Renal pelvis (tissue), 4 donors: ENCODE results near the gene SNAP91. TPM values are rescaled to one million over a fixed set of nuclear protein-coding genes. Genes with fewer than 3 reads are reported as not detected.
A peak's percentile ranks its signal among the peaks of the same experiment; 100 is the strongest.
"Not testable (repeated sequence)": the region's sequence is repeated elsewhere in the genome, so short reads cannot be mapped to it uniquely, and the experiment has no call there.

Experiments used
- DNase-seq: peaks from one replicate; pipeline ENCODE4 v3.0.0-alpha.2; 2013
- polyA plus RNA-seq, 3 donors: library from polyadenylated mRNA; unstranded; fragments of 120-200 nt; gene quantifications; one replicate each; pipeline ENCODE4 v1.2.1, GENCODE V29; 2013; ENCODE audit not compliant: insufficient read length in 3 of 3

SNAP91 gene
- polyA plus RNA-seq, 3 donors = 0.24 to 0.94 (median 0.63) TPM

DNA sequence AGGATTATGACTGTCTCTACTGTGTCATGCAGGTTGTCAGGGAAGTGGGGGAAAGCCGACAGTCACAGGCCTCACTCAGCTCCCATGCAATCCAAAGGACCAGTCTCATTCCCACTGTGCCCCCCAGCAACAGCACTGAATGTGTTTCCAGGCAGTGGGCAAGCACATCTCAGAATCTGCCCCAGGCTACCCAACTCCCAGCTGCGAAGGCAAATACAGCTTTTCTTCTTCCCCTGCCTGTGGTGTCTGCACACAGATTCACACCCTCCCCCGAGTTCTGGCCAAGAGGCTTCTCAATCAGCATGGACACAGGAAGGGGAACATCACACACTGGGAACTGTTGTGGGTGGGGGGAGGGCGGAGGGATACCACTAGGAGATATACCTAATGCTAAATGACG, 75.3 kb downstream of the SNAP91 start:
- DNase-seq = no peak

DNA sequence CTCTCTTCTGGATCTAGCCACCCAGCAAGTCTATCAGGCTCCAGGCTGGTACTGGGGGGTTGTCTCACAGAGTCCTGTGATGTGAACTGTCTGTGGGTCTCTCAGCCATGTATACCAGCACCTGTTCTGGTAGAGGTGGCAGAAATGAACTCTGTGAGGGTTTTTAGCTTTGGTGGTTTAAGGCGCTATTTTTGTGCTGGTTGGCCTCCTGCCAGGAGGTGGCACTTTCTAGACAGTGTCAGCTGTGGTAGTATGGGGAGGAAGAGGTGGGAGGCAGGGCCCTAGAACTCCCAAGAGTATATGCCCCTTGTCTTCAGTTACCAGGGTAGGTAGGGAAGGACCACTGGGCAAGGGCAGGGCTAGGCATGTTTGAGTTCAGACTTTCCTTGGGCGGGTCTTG, 75.8 kb downstream of the SNAP91 start:
- no peak for DNase-seq

DNA sequence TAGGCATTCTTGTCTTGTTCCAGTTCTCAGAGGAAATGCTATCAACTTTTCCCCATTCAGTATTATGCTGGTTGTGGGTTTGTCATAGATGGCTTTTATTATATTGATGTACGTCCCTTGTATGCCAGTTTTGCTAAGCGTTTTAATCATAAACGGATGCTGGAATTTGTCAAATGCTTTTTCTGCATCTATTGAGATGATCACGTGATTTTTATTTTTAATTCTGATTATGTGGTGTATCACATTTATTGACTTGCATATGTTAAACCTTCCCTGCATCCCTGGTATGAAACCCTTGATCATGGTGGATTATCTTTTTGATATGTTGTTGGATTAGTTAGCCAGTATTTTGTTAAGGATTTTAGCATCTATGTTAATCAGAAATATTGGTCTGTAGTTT, 79.0 kb downstream of the SNAP91 start:
- not testable (repeated sequence) for DNase-seq

DNA sequence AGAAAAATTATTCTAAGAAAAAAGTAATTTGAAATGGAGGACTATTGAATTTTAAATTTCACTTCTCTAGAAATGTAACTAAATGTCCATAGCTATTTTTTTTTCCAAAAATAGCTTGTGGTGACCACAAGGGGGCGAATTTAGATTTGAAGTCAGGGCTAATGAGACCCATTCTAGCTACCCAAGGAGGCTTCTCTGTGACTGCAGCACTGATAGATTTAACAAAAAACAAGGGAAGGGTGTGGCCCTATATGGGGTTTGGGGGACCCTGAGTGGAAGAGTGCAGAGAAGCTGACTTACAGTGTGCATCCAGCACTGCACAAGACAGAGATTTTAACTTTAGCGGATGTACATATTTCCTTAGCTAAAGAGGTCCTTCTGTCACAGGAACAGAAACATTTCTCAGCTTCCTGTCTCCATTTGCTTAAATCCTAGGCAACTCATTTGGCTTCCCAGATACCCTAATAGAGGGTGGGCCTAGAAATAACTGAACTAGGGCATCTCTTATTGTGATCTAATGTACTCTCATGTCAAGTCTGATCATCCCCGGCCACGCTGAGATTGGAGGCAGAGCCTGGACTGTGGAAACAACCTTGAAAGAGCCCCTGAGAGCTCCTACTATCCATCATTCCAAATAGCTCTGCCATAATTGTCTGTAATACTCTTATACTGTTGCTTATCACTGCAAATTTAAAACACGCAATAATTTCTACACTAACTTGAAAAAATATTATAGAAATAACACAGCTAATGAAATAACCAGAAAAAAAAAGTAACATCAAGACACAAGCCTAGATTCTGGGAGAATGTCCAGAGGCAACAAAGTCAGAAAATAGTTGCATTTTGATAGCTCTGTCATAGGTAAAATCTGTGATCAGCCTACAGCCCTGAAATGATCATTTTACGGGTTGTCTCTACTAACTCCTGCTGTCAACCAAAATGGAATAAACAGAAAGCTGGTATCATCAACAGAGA, 93.6 kb downstream of the SNAP91 start:
- peak; percentile 19 for DNase-seq

DNA sequence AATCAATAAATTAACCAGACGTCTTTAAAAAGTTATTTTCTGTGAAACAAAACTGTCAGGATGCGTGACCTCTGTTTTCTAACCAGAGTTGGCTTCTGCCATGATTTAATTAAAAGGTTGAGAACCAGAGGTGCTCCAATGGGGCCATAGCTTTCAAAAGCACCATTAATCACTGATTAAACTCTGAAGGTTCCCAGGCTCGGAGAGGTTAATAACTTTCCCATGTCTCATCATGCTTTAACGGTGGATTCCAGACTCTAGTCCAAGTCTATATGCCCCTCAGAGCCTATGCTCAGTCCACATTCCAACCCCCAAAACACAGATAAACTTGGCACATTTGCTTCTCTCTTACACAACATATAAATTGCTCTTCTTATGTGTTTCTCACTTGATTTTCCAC, 95.5 kb downstream of the SNAP91 start:
- DNase-seq = no peak

DNA sequence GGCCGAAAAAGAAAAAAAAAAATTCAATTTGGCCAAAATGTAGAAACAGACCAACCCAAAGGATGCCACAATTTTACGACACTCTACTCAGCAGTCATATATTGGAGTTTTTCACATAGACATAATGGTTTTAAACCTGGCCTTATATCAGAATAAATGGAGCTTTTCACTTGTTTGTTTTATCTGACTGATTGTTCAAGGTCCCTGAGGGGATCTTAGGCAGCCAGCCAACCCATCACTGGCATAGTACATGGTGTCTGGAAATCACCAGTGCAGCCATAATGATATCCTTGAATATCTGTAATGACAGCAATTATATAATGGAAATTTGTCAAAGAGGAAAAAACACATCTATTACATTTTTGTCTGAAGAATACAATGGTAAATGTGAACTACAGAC, 99.7 kb downstream of the SNAP91 start:
- DNase-seq = no peak

DNA sequence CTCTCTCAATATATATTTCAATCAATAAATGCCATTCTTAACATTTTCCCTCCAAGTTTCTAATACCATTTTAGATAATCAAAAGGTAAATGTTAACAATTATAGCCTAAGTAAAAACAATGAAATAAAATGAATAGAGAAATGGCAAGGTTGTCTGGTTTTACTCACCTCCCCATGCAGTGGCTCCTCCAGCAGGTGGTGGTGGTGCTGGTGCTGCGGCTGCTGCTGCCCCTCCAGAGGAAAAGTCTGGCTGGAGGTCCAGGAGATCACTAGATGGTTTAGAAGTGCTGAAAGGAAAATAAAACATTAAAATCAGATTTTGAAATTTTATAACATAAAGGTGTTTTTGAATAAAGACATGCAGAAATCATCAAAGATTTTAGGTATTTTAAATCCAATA, 103.4 kb downstream of the SNAP91 start:
- no peak for DNase-seq

DNA sequence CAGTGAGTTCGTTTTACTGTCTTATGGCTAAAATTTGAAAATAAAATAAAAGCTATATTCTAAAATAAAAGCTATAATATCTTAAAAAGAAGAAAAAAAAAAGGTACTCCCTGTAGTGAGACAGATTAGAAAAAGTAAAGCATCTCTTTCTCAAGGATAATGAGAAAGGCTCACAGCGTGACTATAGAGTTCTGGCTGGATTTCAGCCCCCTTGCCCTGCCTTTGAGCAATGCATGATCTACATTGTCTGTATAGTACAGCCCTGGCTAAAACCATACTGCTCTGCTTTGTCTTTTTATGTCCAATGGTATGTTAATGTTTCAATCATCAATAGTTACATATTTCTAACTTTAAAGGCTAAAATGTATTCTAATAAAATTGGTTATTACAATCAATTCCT, 105.3 kb downstream of the SNAP91 start:
- no peak for DNase-seq

DNA sequence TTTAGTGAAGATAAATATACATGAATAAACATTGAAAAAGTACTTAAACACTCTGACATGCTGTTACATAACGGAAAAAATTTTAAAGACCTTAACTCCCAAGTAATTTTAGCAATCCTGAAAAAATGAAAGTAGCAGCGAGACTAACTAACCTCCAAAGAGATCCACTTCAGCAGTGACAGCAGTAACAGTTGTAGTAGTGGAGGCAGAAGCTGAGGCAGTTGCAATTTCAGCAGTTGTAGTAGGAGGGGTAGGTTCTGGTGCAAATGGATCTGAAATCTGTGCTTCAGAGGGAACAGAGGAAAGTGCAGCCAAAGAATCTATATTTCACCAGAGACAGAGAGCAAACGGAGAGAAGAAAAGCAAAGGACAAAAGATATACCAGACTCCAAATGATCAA, 107.8 kb downstream of the SNAP91 start:
- DNase-seq = no peak

DNA sequence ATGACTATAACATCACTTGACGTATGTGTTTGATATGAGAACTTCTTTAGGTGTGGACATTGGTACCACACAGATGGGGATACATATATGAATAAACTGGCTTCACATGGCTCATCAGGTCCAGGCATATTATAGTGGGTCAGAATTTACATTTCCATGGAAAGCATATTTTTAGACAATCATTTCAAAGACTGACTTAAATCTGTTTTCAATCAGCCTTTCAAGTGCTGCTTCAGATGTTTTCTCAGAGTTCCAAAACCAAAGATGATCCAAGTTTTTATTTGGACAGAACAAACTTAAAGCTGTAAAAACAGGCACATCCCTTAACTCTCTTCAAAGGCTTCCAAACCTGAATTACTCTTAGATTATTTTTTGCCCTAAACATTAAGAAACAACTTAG, 108.4 kb downstream of the SNAP91 start:
- DNase-seq = no peak

DNA sequence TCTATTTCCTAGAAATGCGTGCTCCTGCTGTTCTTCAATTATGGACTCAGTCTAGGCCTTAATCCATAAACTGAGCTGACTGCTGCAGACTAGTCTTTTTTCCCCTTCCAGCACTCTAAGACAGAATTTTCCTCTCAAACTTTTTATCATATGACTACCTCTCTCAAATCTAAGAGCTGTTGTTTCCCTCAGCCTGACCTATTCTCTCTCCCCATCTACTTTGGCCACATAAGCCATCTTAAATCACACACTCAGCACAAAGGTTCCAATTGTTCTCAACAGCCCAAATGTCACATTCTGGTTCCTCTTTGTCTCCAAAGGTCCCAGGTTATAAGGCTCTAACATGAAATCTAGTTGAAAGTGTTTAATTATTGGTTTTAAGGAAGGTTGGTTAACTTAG, 111.4 kb downstream of the SNAP91 start:
- no peak for DNase-seq

DNA sequence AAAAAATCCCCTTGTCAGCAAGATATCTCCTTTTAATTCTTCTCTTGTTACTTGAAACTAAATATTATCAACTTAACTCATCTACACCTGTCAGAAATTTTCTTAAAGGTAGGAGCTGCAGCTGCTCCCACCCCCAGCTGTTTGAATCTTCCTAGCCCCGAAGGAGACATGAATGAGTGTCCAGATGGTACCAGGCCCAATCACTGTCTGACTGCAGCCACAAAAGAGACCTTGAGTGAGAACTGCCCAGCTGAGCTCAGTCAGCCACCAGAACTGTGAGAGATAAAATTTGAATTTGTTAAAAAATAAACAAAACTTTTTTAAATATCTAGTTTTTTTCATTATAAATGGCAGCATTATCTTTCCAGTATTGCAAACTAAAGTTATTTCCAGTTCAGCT, 111.8 kb downstream of the SNAP91 start:
- no peak for DNase-seq

DNA sequence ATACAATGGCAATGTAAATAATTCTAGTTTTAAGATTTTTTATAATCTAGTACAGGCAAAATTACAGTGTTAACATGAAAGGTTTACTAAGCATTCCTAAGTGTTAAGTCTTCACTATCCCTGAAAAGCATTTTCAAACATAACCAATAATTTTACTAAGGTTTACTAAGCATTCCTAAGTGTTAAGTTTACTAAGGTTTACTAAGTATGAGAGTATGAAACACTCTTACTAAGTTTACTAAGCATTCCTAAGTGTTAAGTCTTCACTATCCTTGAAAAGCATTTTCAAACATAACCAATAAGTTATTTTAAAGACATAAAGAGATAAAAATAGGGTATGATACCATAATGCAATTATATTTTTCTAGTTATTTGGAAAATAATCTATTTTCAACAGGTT, 114.0 kb downstream of the SNAP91 start:
- DNase-seq = no peak

DNA sequence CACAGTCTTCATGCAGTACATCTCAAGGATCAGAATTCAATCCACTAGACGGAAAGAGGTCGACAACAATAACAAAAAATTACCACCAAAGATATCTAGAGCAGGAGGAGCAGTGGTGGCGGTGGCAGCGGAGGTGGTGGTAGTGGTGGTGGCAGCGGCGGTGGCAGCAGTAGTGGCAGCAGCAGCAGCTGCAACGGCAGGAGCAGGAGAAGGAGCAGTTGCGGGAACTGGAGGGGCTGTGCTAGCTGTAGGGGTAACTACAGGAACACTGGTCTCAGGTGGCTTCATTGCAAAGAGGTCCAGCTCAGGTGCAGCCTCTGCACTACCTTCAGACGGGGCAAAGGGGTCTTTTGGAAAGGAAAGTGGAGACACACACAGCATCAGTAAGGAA, 115.5 kb downstream of the SNAP91 start:
- DNase-seq = no peak

DNA sequence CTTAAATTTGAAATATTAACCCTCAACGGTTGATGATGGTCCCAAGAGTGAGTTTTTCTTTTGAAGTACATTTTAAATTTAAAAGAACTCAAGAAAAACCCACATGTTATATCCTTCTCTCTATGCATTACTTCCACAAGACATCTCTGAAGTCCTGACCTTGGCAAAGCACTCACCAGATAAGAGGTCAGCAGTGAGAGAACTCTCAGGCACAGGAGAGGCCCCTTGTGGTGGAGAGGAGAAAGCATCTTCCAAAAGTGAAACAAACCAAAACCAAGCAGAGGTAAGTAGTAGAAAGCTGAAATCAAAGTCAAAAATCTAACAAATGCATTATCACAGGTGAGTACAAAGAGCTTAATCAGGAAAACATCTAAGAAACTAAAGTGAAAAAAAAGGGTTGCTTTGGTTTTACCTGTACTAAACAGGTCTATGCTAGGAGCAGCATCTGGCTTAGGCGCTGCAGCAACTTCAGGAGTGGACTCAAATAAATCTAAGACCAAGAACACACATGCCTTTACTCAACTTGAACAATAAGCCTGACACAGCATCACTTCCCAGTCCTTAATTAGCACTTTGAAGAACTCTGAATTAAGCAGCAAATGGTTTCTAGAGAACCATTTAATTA, 116.0 kb downstream of the SNAP91 start:
- DNase-seq = no peak

DNA sequence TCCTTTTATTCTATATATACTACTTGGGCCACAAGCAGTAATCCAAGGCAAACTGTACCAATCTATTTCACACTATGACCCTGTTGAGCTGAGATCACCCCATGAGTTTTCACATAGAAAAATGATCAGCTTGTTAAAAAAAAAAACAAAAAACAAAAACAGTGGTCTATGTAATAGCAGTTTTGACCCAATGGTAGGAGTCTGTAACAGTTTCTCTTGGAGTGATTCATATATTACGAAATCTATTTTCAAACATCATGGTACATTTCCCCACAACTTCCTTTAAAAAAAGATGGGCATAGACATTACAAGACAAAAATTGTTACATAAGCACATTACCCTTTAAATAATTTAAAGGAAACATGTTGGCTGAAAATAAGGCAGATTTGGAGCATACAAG, 118.5 kb downstream of the SNAP91 start:
- no peak for DNase-seq

DNA sequence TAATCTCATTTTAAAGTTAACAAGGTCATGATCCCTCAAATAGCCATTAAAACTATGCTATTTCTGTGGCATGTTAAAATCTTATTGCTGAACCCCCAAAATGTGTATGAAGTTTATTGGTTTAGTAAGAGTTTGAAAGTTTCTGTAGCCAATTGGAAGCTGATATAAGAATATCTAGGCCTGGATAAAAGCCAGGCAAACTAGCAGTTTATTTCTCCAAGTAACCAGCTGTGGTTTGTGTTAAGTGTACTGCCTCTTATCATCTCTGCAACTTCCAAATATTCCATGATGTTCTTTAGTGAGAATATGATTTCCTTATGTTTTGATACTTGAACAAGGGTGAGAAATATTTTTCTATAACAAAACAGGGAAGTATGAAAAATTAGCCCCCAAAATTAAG, 119.8 kb downstream of the SNAP91 start:
- DNase-seq = no peak

DNA sequence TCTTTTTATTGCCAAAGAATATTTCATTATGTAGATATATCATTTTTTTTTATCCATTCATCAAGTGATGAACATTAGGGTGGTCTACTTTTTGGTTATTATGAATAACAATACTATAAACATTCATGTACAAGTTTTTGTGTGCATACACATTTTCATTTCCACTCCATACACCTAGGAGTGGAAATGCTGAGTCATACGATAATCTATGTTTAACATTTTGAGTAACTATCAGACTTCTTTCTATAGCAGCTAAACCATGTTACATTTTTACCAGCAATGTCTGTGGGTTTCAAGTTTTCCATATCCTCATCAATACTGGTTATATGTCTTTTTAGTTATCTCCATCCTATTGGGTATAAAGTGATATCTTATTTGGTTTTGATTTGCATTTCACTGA, 130.8 kb downstream of the SNAP91 start:
- DNase-seq = no peak

DNA sequence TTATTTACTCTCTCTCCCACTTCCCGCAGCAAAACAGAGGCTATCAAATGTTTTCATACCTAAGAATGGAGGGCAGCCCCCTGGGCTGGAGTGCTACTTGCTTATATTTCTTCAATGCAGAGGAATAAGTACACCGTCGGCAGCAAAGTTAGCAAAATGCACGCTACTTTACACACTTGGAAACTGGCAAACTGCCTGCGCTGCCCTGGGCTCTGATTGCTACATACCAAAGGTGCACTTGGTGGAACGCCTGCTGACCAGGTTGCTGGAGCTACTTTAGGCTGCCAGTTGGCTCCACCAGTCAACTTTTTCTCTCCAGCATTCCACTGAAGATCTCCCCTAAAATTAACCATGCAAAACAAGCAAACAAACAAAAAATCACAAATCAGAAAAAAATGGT, 134.1 kb downstream of the SNAP91 start:
- DNase-seq = peak; percentile 28

DNA sequence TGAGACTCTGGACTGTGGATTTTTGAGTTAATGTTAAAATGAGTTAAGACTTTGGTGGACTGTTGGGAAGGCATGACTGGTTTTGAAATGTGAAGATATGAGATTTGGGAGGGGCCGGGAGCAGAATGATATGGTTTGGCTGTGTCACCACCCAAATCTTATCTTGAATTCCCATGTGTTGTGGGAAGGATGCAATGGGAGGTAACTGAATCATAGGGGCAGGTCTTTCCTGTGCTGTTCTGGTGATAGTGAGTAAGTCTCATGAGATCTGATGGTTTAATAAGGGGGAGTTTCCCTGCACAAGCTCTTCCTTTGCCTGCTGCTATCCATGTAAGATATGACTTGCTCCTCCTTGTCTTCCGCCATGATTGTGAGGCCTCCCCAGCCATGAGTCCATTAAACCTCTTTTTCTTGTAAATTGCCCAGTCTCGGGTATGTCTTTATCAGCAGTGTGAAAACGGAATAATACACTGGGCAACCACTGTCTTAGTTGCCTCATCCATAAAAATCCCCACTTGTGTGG, 137.2 kb downstream of the SNAP91 start:
- DNase-seq = not testable (repeated sequence)

DNA sequence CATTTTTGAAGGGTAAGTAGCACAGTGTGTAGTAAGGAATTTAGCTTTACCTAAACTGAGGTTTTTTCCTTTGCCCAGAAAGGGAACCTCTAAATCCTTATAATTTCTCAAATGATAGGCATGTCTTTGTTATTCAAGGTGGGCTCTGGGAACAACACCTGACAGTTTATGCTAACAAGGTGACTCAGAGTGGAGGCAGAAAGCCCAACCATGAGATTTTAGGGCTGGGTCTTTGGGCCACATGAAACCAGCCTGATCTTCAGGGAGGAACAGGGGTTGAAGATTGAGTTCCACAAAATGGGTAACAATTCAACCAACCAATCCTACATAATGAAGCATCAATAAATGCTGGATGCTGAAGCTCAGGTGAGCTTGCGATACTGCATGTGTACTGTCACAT, 149.9 kb downstream of the SNAP91 start:
- DNase-seq = no peak

DNA sequence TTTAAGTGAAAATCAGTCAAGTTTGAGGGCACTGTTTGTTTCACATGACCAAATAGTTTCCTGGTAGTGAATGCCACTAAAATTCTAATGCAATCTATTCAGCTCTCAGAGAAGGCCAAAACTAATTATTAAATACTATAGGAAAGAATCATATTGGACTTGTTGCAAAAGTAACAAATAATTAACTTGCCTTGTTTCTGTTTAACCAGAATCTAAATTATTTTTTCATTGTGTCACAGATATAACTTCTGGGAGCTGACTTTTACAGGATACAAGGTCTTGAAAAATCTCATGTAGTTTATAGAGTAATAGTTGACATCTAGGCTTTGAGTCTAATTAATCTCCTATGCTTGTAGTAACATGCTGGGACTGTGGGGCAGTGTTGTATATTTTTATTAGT, 152.0 kb downstream of the SNAP91 start:
- no peak for DNase-seq

DNA sequence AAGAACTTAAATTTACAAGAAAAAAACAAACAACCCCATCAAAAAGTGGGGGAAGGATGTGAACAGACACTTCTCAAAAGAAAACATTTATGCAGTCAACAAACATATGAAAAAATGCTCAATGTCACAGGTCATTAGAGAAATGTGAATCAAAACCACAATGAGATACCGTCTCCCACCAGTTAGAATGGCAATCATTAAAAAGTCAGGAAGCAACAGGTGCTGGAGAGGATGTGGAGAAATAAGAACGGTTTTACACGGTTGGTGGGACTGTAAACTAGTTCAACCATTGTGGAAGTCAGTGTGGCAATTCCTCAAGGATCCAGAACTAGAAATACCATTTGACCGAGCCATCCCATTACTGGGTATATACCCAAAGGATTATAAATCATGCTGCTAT, 157.2 kb downstream of the SNAP91 start:
- not testable (repeated sequence) for DNase-seq
